Nephron (organoid): Measurements from ENCODE around the gene ESRRB.

Experiments used
- H3K27ac Mint-ChIP-seq, 3 experiments: 2 replicates each; pipeline ENCODE4 v1.8.0; 2020; ENCODE audit warnings: mixed read lengths in 3 of 3, mild to moderate bottlenecking in 2 of 3, moderate library complexity in 1 of 3
- H3K27me3 Mint-ChIP-seq: 2 replicates; pipeline ENCODE4 v1.8.0; 2021; ENCODE audit warnings: low read depth, mild to moderate bottlenecking, moderate library complexity, mixed read lengths
- H3K36me3 Mint-ChIP-seq: 2 replicates; pipeline ENCODE4 v1.8.0; 2020; ENCODE audit warnings: low read depth, mixed read lengths
- H3K4me1 Mint-ChIP-seq: 2 replicates; pipeline ENCODE4 v1.8.0; 2020; ENCODE audit warnings: mixed read lengths
- H3K4me3 Mint-ChIP-seq, 3 experiments: 2 replicates each; pipeline ENCODE4 v1.8.0; 2020; ENCODE audit warnings: mild to moderate bottlenecking in 3 of 3, mixed read lengths in 3 of 3, moderate library complexity in 2 of 3
- H3K9me3 Mint-ChIP-seq: 2 replicates; pipeline ENCODE4 v1.8.0; 2020; ENCODE audit warnings: mixed read lengths
- TF ChIP-seq, protein P1 (sequence below), 3 experiments: fragments of 200-600 bp; sonication (generic); IDR thresholded peaks; one replicate each; pipeline ENCODE4 v1.5.0; 2021; ENCODE audit warnings: antibody characterized with exemption in 3 of 3; ENCODE audit not compliant: unreplicated experiment in 3 of 3

The ESRRB gene

DNA sequence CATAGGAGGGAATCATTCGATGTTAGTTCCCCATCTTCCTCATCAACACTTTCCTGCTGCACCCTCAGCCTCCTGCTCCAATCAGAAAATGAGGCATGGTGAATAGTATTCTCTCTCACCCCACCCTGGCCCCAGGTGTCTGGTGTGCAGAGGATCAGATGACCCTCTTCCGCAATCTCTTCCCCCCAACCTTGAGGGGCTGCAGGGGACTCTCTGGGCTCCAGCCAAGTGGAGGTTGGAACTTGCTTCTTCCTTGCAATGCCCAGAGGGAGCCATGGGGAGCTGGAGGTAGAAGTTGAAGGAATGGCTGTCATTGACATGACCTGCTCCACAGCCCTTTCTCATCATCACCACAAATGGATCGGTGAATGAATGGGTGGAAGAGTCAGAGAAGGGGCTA, 20.2 kb upstream of the ESRRB start:
- Mint-ChIP-seq H3K27ac (no peak overlapping the region), H3K9me3 (no peaks in the 10 kb centered on the region), H3K4me1 (peaks cover 4% of the 10 kb centered on the region), H3K4me3 (no peak overlapping the region), H3K27me3 (peaks cover 85% of the 10 kb centered on the region), H3K36me3 (no peaks in the 10 kb centered on the region)
- TF ChIP-seq, protein P1, sequence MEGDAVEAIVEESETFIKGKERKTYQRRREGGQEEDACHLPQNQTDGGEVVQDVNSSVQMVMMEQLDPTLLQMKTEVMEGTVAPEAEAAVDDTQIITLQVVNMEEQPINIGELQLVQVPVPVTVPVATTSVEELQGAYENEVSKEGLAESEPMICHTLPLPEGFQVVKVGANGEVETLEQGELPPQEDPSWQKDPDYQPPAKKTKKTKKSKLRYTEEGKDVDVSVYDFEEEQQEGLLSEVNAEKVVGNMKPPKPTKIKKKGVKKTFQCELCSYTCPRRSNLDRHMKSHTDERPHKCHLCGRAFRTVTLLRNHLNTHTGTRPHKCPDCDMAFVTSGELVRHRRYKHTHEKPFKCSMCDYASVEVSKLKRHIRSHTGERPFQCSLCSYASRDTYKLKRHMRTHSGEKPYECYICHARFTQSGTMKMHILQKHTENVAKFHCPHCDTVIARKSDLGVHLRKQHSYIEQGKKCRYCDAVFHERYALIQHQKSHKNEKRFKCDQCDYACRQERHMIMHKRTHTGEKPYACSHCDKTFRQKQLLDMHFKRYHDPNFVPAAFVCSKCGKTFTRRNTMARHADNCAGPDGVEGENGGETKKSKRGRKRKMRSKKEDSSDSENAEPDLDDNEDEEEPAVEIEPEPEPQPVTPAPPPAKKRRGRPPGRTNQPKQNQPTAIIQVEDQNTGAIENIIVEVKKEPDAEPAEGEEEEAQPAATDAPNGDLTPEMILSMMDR (IDR thresholded peaks at IDR 0.05; ENCODE audit: unreplicated experiment in 3 of 3), result no peak

DNA sequence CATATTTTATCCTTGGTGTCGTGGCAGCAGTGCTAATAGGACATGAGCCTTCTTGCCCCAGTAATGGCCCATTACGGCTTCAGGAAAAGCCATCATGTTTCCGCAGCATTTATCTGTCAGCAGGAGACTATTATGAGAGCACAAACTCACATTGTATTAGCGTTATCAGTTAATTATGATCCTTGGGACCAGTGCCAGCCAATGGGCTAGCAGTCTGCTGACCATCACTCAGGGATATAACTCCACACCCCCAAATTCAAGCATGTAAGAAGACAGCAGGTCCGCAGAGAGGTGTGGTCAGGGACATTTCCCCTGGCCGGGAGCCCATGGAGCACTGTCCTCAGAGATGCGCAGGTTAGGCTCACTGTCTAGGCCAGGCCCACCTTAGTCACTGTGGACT, 4.9 kb upstream of the ESRRB start:
- Mint-ChIP-seq H3K4me1 (peaks cover under 1% of the 10 kb centered on the region), H3K27ac (no peak overlapping the region), H3K9me3 (no peaks in the 10 kb centered on the region), H3K36me3 (no peaks in the 10 kb centered on the region), H3K4me3 (no peak overlapping the region), H3K27me3 (peaks cover 83% of the 10 kb centered on the region)
- TF ChIP-seq, protein P1 (IDR thresholded peaks at IDR 0.05; ENCODE audit: unreplicated experiment in 3 of 3), result no peak

DNA sequence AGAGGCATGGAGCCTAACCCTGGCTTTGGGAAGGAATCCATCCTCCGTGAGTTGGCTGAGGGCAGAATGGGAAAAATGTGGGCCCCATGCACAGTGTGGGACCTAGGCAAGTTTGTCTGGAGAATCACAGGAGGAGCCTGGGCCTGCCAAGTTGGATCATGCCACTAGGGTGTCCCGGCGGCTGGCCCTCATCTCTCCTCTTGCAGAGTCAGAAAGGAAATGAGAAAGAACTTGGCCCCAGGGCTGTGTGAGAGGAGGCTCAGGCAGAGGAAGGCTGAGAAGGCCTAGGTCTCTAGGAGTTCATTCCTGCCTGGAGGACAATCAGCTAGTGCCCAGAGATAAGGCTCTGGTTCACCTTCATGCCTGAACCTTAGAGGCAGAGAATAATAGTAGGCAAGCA, 2.5 kb upstream of the ESRRB start:
- Mint-ChIP-seq H3K27ac (no peak overlapping the region), H3K27me3 (peaks cover 86% of the 10 kb centered on the region), H3K4me1 (peaks cover 12% of the 10 kb centered on the region), H3K4me3 (no peak overlapping the region), H3K9me3 (no peaks in the 10 kb centered on the region), H3K36me3 (no peaks in the 10 kb centered on the region)
- TF ChIP-seq, protein P1 (IDR thresholded peaks at IDR 0.05; ENCODE audit: unreplicated experiment in 3 of 3), result no peak

DNA sequence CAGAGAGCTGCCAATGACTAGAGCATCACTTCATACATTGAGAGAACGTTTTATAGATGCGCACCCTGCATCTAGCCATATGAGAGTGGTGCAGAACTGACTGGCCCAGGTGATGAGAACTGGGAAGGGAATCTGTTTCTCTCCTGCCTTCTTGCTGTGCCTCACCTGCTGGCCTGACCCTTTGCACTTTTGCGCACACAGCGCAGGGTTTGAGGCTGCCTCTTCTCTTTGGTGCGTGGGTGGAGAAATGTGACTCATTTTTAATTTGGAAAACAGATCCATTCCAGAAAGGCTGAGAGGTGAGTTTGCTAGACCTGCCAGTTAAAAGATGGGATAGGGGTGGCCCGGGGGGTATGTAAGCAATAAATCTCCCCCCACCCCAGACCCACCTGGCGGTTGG, 453 bp upstream of the ESRRB start:
- TF ChIP-seq, protein P1 (IDR thresholded peaks at IDR 0.05; ENCODE audit: unreplicated experiment in 3 of 3), result no peak
- Mint-ChIP-seq H3K27me3 (peaks cover 100% of the 10 kb centered on the region), H3K9me3 (no peaks in the 10 kb centered on the region), H3K36me3 (no peaks in the 10 kb centered on the region), H3K4me3 (peak overlapping the region; percentile 8 to 88 (median 26)), H3K27ac (no peak overlapping the region), H3K4me1 (peaks cover 12% of the 10 kb centered on the region)

DNA sequence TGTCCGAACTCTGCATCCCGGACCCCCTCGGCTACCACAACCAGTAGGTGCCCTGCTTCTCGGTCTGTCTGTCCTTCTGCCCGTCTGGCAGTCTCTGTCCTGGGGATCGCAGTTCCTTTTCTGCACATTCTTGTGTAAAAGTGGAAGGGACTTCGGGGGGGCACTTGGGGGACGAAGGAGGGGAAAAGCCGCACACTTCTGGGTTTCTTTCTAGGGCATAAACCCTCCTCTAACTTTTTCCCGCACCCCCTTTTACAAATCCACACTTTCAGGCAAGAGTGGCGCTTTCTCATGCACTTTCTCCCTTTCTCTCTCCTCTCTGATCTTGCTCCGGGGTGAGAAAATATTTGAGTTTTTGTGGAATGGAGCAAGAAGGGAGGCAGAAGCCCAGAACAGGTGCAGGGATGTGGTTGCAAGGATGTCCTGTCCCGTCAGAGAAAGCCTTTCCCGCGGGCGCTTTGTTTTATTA, 506 bp downstream of the ESRRB start:
- Mint-ChIP-seq H3K4me1 (peaks cover 12% of the 10 kb centered on the region), H3K27ac (no peak overlapping the region), H3K4me3 (peak overlapping the region; percentile 79 to 88 (median 81)), H3K9me3 (no peaks in the 10 kb centered on the region), H3K27me3 (peaks cover 100% of the 10 kb centered on the region), H3K36me3 (no peaks in the 10 kb centered on the region)
- TF ChIP-seq, protein P1 (IDR thresholded peaks at IDR 0.05; ENCODE audit: unreplicated experiment in 3 of 3), result no peak

DNA sequence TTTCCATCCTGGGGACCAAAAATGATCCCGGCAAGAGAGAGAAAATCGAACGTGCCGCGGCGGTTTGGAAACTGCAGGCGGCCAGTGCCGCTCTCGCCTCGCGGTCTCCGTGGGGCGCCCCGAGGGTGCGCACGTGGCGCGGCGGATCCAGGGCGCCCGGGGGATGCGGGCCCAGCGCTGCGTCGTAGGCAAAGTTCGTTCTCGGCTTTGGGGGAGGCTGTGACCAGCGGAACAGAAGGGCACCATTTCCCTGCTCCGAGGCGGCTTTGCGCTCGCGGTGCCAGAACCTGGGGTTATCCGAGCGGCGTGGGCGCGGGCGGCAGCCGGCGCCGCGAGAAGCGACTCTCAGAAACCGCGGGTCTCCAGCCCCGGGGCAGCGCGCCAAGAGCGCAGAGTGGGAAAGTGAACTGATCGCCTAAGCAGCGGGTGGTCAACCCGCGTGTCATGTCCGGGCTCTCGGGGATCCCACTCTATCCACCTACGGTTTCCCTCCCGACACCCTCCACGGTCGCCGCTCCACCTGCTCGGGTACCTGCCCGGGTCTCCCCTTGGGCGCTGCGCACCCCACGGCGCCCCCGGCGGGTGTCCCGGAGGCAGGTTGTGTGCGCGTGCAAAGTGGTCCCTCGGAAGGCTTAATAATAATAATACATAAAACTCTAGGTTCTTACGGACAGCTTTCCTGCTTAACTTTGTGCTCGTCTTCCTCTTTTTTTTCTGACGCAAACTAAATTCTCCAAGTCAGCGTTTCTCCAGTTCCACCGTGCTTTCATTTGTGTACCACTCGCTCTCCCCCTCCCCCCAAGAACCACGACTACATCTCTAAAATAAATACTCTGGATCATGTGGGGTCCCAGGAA, 1.2 kb downstream of the ESRRB start:
- no peaks in the 10 kb centered on the region for H3K36me3 Mint-ChIP-seq
- H3K4me3 Mint-ChIP-seq, result peak overlapping the region; percentile 73 to 88 (median 81)
- H3K27me3 Mint-ChIP-seq, result peaks cover 100% of the 10 kb centered on the region
- TF ChIP-seq, protein P1 (IDR thresholded peaks at IDR 0.05; ENCODE audit: unreplicated experiment in 3 of 3), result no peak
- H3K9me3 Mint-ChIP-seq, result no peaks in the 10 kb centered on the region
- peaks cover 12% of the 10 kb centered on the region for H3K4me1 Mint-ChIP-seq
- H3K27ac Mint-ChIP-seq, result no peak overlapping the region
